ENCODE results near the gene OLR1.

OLR1 gene

GRCh38 chr12:10215436-10215835 lies 43.5 kb upstream of the OLR1 start:
- H3K9ac ChIP-seq (ENCODE audit: low read length) = no peak overlapping the region
- peaks cover 21% of the 10 kb centered on the region for H3K27me3 ChIP-seq (ENCODE audit: low read depth, low read length)
- peaks cover 9% of the 10 kb centered on the region for H3K4me1 ChIP-seq (ENCODE audit: low read length)
- H3K4me3 ChIP-seq (ENCODE audit: low read length) = no peak overlapping the region
- H3K4me2 ChIP-seq (ENCODE audit: low read length) = no peak overlapping the region
- TF ChIP-seq CTCF (IDR thresholded peaks at IDR 0.05; ENCODE audit: low read depth, low read length) (no peak), EZH2phosphoT487 (IDR thresholded peaks at IDR 0.05; ENCODE audit: low read depth) (no peak)
- H3K36me3 ChIP-seq (replicated peaks; ENCODE audit: low read depth, low read length) = no peaks in the 10 kb centered on the region
- no peak overlapping the region for H3K27ac ChIP-seq (ENCODE audit: low read length)
- H4K20me1 ChIP-seq (ENCODE audit: insufficient read depth, low read length) = no peaks in the 10 kb centered on the region
- no peaks in the 10 kb centered on the region for H3K9me3 ChIP-seq (ENCODE audit: insufficient read depth, low read length)
- no peak overlapping the region for H2AFZ ChIP-seq (ENCODE audit: low read depth, low read length)
- H3K79me2 ChIP-seq (ENCODE audit: low read length) = no peaks in the 10 kb centered on the region

- no peak overlapping the region for H2AFZ ChIP-seq (ENCODE audit: low read depth, low read length)
- H3K36me3 ChIP-seq (replicated peaks; ENCODE audit: low read depth, low read length) = no peaks in the 10 kb centered on the region
- H3K4me3 ChIP-seq (ENCODE audit: low read length) = no peak overlapping the region
- no peaks in the 10 kb centered on the region for H4K20me1 ChIP-seq (ENCODE audit: insufficient read depth, low read length)
- H3K27me3 ChIP-seq (ENCODE audit: low read depth, low read length) = peaks cover 21% of the 10 kb centered on the region
- H3K9me3 ChIP-seq (ENCODE audit: insufficient read depth, low read length) = no peaks in the 10 kb centered on the region
- H3K9ac ChIP-seq (ENCODE audit: low read length) = no peak overlapping the region
- no peak overlapping the region for H3K27ac ChIP-seq (ENCODE audit: low read length)
- peaks cover 9% of the 10 kb centered on the region for H3K4me1 ChIP-seq (ENCODE audit: low read length)
- TF ChIP-seq CTCF (IDR thresholded peaks at IDR 0.05; ENCODE audit: low read depth, low read length) (no peak), EZH2phosphoT487 (IDR thresholded peaks at IDR 0.05; ENCODE audit: low read depth) (no peak)
- H3K79me2 ChIP-seq (ENCODE audit: low read length) = no peaks in the 10 kb centered on the region
- H3K4me2 ChIP-seq (ENCODE audit: low read length) = no peak overlapping the region
These were observed 42.9 kb upstream of the OLR1 start for GRCh38 chr12:10214895-10215267.

GRCh38 chr12:10214136-10214894 lies 42.4 kb upstream of the OLR1 start:
- no peaks in the 10 kb centered on the region for H4K20me1 ChIP-seq (ENCODE audit: insufficient read depth, low read length)
- H3K4me3 ChIP-seq (ENCODE audit: low read length) = peak overlapping the region; percentile 86
- H3K36me3 ChIP-seq (replicated peaks; ENCODE audit: low read depth, low read length) = no peaks in the 10 kb centered on the region
- no peaks in the 10 kb centered on the region for H3K79me2 ChIP-seq (ENCODE audit: low read length)
- H3K4me1 ChIP-seq (ENCODE audit: low read length) = peaks cover 9% of the 10 kb centered on the region
- peak overlapping the region; percentile 80 for H2AFZ ChIP-seq (ENCODE audit: low read depth, low read length)
- TF ChIP-seq EZH2phosphoT487 (IDR thresholded peaks at IDR 0.05; ENCODE audit: low read depth) (no peak), CTCF (IDR thresholded peaks at IDR 0.05; ENCODE audit: low read depth, low read length) (no peak)
- H3K27ac ChIP-seq (ENCODE audit: low read length) = no peak overlapping the region
- peaks cover 21% of the 10 kb centered on the region for H3K27me3 ChIP-seq (ENCODE audit: low read depth, low read length)
- H3K9ac ChIP-seq (ENCODE audit: low read length) = peak overlapping the region; percentile 56; the same call in 1 of the 2 replicates
- H3K4me2 ChIP-seq (ENCODE audit: low read length) = peak overlapping the region; percentile 90
- no peaks in the 10 kb centered on the region for H3K9me3 ChIP-seq (ENCODE audit: insufficient read depth, low read length)

- Histone ChIP-seq H3K4me3 (ENCODE audit: low read length) (peak overlapping the region; percentile 86), H3K4me2 (ENCODE audit: low read length) (peak overlapping the region; percentile 90), H3K79me2 (ENCODE audit: low read length) (no peaks in the 10 kb centered on the region), H3K27ac (ENCODE audit: low read length) (no peak overlapping the region), H3K36me3 (replicated peaks; ENCODE audit: low read depth, low read length) (no peaks in the 10 kb centered on the region), H3K9ac (ENCODE audit: low read length) (peak overlapping the region; percentile 56), H3K9me3 (ENCODE audit: insufficient read depth, low read length) (no peaks in the 10 kb centered on the region), H3K27me3 (ENCODE audit: low read depth, low read length) (peaks cover 23% of the 10 kb centered on the region), H4K20me1 (ENCODE audit: insufficient read depth, low read length) (no peaks in the 10 kb centered on the region), H2AFZ (ENCODE audit: low read depth, low read length) (peak overlapping the region; percentile 80), H3K4me1 (ENCODE audit: low read length) (peaks cover 9% of the 10 kb centered on the region)
- TF ChIP-seq EZH2phosphoT487 (IDR thresholded peaks at IDR 0.05; ENCODE audit: low read depth) (no peak), CTCF (IDR thresholded peaks at IDR 0.05; ENCODE audit: low read depth, low read length) (no peak)
These were observed 41.5 kb upstream of the OLR1 start for GRCh38 chr12:10213168-10214135.
